ENCODE results near the gene PROM2.

DNA sequence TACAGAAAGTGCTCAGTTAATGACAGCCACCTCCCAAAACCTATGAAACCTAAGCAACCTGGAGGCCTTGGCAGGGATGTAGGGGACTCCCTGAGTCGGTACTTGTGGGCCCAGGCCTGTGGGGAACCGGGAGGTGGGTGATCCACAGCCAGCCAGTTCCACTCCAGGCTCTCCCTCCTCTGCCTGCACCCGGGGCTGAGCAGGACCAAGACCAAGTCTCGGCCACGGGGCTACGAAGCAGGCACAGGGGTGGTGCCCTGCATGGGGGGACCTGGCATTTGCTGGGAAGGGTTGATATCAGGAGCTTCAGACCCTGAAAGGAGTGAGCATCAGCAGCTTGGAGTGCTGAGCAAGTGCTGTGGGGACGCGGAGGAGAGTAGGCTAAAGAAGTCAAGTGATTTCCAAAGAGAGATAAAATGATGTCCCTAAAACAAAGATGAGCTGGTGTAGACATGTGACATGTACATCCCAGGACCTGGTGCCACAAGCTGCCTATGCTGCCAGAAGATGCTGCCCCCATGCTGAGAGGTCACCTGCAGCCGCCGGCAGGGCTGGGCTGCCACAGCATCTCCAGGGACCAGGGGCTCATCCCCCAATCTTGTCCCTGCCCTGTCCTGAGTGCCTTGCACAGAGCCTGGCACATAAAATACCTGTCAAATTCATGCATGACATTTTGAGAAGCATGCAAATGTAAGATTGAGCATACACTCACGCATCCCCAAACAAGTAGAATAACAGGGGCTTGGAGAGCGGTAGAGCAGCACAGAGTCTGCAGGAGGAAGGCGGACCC, 44.4 kb downstream of the PROM2 start:
- no peak for TF ChIP-seq SUZ12 (IDR thresholded peaks at IDR 0.05; ENCODE audit: extremely low read depth, insufficient read depth, insufficient read length)
- TF ChIP-seq ZNF274 (IDR thresholded peaks at IDR 0.05; ENCODE audit: low read depth, low read length), result no peak
- TF ChIP-seq YY1 (IDR thresholded peaks at IDR 0.05; ENCODE audit: insufficient read depth, insufficient read length), result no peak

Data from NT2/D1 (cell line).